ENCODE data around the gene TFIP11.

Gene TFIP11

GRCh38 chr22:26553056-26553752 is 40.9 kb upstream of the TFIP11 start:
- TF ChIP-seq, protein P1, sequence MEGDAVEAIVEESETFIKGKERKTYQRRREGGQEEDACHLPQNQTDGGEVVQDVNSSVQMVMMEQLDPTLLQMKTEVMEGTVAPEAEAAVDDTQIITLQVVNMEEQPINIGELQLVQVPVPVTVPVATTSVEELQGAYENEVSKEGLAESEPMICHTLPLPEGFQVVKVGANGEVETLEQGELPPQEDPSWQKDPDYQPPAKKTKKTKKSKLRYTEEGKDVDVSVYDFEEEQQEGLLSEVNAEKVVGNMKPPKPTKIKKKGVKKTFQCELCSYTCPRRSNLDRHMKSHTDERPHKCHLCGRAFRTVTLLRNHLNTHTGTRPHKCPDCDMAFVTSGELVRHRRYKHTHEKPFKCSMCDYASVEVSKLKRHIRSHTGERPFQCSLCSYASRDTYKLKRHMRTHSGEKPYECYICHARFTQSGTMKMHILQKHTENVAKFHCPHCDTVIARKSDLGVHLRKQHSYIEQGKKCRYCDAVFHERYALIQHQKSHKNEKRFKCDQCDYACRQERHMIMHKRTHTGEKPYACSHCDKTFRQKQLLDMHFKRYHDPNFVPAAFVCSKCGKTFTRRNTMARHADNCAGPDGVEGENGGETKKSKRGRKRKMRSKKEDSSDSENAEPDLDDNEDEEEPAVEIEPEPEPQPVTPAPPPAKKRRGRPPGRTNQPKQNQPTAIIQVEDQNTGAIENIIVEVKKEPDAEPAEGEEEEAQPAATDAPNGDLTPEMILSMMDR (IDR thresholded peaks at IDR 0.05): no peak

DNA sequence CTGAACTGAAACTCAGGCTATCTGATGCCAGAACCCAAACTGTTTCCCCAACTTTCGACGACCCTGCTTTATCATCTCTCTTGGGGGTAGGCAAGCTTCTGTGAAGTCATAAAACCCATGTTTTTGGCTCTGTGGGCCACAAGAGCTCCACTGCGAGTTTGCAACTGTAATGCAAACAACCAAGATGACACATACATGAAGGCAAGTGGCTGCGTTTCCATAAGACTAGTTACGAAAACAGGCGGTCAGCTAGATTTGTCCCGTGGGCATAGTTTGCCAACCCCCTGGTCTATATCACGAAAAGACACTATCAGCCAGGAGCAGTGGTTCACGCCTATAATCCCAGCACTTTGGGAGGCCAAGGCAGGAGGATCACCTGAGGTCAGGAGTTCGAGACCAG is 40.2 kb upstream of the TFIP11 start:
- TF ChIP-seq, protein P1 (IDR thresholded peaks at IDR 0.05): no peak

- TF ChIP-seq, protein P1 (IDR thresholded peaks at IDR 0.05): no peak
Measured at GRCh38 chr22:26551568-26551967, 39.3 kb upstream of the TFIP11 start.

GRCh38 chr22:26550498-26551033 is 38.3 kb upstream of the TFIP11 start:
- TF ChIP-seq, protein P1 (IDR thresholded peaks at IDR 0.05): no peak

DNA sequence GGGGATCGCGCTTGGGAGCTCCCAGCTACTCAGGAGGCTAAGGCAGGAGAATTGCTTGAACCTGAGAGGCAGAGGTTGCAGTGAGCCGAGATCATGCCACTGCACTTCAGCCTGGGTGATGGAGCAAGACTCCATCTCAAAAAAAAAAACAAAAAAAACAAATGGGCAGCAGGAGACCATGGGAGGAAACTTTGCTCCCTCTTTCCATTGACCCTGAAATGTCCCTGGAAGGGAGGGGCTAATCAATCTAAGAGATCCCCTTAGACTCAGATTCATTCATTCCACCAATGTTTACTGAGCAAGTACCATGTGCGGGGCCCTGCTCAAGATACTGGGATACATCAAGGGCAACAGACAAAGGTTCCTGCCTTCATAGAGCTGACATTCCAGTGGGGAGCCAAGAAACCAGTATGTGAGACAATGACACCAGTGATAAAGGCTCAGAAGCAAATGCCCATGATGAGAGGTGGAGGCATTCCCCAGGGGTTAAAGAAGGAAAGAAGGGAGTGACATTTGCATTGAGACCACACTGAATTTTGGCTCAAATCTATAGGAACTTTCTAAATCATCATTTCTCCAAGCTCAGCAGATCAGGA is 37.7 kb upstream of the TFIP11 start:
- TF ChIP-seq, protein P1 (IDR thresholded peaks at IDR 0.05): no peak

- TF ChIP-seq, protein P1 (IDR thresholded peaks at IDR 0.05): no peak
Measured at GRCh38 chr22:26548984-26549383, 36.7 kb upstream of the TFIP11 start.

DNA sequence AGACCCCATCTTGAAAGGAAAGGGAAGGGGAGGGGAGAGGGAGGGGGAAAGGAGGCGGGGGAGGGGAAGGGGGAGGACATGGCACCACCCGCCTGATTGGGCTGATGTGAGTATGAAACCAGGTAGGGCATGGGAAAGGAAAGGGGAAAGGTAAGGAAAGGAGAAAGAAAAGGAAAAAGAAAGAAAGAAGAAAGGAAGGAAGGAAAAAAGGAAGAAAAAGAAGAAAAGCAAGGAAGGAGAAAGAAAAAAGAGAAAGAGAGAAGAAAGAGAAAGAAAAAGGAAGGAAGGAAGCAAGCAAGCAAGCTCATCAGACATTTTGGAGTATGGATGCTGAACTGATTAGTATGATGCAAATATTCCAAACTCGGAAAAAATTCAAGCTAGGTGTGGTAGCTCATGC is 36.0 kb upstream of the TFIP11 start:
- TF ChIP-seq, protein P1 (IDR thresholded peaks at IDR 0.05): no peak

Measured in LNCAP (cell line).